Transverse colon (tissue), 4 donors: ENCODE results near the gene STXBP5L.

ENCODE experiments used
- CTCF ChIP-seq, 5 experiments: fragments of 200-600 bp in 3 of 5; fragments of 450-650 bp in 2 of 5; sonication (generic) in 3 of 5; IDR thresholded peaks; 1 replicate in 2 of 5; 2 replicates in 3 of 5; pipeline ENCODE4 v1.5.1; 2016 to 2017; ENCODE audit warnings: antibody characterized with exemption in 5 of 5, inconsistent platforms in 3 of 5, mild to moderate bottlenecking in 2 of 5, moderate library complexity in 1 of 5
- POLR2AphosphoS5 ChIP-seq, 3 donors: sonication (generic); formaldehyde crosslinking; IDR thresholded peaks; one replicate each; pipeline ENCODE4 v1.6.1; 2016; ENCODE audit warnings: antibody characterized with exemption in 3 of 3

GRCh38 chr3:121243208-121243607, 335.2 kb downstream of the STXBP5L start:
- TF ChIP-seq POLR2AphosphoS5 (IDR thresholded peaks at IDR 0.05) (no peak), CTCF (IDR thresholded peaks at IDR 0.05) (no peak)
